NCI-H1092 treated with DMSO at 0.1 percent for 48 hours (cell line): ENCODE data around the gene ELP4.

ENCODE experiments used
- DNase-seq: peaks from one replicate; lab custom pipeline; 2025; lab: John Stamatoyannopoulos, UW

ELP4 gene

GRCh38 chr11:31824879-31825837, 315.6 kb downstream of the ELP4 start:
- no peak for DNase-seq

DNA sequence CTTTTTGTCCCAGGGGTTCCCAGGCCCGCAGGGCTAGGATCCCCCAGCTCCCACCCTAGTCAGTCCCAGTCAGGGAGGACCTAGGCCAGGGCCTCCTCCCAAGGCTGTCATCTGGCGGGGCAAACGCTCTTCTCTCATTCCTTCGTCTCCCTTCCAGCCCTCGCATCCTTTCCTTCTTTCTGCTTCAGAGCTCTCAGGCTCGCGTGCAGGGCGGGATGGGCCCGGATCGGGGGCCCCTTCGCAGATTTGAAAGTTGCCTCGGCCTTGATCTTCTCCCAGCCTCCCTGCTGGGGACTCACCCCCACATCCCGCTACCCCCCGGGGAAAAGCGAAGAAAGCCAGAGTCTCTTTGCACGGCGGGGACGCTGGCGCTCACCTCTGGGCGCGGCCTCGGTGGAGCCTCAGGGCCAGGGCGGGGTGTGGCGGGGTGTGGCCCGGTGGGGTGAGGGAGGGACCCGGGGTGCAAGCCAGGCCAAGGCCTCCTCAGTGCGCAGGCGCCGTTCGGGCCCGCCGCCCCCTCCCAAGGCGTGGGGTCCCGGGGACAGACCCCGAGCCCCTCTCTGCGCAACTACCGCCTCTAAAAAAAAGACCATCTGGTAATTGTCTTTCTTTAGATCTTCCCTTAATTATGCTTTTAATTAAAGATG, 316.4 kb downstream of the ELP4 start:
- DNase-seq = no peak

DNA sequence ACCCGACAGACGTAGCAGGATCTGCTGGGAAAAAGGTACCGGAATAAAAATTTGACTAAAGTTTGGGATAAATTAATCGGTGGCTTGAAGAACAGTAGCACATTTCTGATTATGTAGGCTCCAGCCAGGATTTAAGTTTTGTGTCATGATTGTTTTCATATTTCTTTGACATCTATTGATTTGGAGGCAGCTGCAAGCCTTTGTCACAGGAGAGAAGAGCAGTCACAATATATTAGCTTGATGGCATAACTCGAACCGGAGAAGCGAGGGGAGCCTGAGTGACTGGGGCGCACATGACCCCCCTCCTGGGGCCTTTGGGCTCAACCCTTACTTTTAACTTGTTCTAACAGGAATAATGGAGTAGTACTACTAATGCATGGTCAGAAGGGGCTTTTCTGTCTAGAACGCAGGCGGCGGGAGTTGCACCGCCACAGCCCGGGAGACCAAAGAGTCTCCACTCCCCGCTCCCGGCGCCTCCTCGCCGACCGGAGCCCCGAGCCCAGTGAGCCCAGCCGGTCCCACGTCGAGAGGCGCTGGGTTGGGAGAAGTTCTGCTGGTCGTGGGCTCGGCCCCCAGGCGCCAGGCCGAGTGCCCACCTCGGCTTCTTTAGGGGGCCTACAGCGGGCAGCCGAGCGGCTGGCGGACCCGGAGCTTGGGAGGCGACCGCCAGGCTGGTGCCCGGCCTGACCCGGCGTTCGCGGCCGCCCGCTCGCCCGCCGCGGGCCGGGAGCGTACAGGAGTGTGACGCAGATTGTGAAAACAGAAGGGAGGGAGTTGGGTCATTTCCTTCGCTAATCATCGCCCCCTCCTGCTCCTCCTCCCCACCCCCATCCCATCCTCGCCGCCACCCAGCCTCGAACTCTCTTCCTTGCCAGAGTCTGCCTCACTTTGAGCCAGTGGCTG, 317.2 kb downstream of the ELP4 start:
- no peak for DNase-seq

DNA sequence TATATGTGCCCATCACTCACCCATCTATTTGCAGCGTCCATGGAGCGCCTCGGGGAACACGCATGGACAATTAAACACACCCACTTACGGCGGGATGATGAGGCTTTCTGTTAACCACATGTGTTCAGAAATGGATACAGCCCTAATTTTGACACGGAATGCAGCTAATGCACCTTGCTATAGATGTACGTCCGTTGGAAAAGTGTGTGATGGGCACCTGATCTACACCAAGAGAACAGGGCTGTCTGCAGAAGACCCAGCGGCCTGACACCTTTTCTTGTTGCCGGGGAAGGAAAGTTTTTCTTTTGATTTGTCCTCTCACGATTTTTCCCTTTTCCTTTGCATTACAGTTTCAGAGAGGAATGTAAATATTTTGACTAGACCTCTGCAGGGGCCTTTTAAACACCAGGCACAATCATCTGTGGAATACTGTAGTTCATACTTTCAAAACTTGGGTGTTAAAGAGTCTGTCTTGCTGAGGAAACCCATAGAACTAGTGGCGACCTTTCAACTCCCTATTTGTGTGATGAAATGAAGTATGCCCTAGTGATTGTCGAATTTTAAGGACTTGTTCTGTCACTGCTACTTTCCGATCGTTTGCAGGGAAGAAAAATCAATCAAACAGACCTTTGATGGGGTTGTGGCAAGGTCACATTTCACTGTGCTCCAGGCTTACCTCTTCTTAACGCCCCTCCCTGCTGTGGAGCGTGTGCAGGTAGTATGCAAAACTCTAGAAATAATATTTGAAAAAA, 318.1 kb downstream of the ELP4 start:
- DNase-seq = no peak

DNA sequence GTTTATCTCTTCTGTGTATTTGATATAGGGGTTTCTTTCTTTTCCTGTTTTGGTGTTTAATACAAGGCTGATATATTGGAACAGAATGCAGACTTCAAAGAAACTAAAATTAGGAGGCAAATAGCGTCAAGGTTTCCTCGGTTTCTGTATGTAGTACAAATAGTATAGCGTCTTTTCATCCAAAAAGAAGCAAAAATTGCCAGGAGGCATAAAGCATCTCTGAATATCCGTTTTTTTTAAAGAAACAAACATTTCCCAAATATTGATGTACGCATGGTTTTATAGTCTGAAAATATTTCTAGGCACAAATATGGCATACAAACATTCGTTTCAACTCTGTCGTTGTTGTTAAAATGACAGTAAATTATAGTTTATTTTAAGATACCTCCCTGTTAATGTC, 318.6 kb downstream of the ELP4 start:
- no peak for DNase-seq

GRCh38 chr11:31830406-31830805, 320.8 kb downstream of the ELP4 start:
- DNase-seq = no peak

DNA sequence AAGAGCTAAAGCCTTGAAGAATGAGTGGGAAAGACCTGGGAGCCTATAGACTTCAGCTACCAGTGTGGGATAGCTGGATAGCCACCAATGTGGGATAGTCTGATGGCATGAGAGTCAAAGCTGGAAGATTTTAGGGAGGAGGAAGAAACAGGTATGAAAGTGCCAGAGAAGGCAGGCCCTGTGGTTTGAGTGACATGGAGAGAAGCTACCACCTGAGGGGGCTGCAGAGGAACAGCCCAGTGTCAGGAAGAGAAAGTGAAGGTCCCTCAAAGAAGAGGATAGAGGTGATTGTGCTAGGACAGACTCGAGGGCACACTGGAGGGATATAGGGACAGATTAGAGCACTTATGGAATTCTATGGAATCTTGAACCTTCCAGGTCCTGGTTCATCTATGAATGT, 324.7 kb downstream of the ELP4 start:
- DNase-seq = no peak
